ENCODE data around the gene RND3.

- TF ChIP-seq POLR2A (IDR thresholded peaks at IDR 0.05): no peak
- TF ChIP-seq, protein P1, sequence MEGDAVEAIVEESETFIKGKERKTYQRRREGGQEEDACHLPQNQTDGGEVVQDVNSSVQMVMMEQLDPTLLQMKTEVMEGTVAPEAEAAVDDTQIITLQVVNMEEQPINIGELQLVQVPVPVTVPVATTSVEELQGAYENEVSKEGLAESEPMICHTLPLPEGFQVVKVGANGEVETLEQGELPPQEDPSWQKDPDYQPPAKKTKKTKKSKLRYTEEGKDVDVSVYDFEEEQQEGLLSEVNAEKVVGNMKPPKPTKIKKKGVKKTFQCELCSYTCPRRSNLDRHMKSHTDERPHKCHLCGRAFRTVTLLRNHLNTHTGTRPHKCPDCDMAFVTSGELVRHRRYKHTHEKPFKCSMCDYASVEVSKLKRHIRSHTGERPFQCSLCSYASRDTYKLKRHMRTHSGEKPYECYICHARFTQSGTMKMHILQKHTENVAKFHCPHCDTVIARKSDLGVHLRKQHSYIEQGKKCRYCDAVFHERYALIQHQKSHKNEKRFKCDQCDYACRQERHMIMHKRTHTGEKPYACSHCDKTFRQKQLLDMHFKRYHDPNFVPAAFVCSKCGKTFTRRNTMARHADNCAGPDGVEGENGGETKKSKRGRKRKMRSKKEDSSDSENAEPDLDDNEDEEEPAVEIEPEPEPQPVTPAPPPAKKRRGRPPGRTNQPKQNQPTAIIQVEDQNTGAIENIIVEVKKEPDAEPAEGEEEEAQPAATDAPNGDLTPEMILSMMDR (IDR thresholded peaks at IDR 0.05): no peak
Measured at GRCh38 chr2:150445398-150445797, 42.1 kb downstream of the RND3 start.

All from esophagus squamous epithelium (tissue), 4 donors.